HEK293 (cell line): ENCODE results near the gene HOXC10.

Experiments used
- CTCF ChIA-PET: fragments of 350-600 bp; formaldehyde crosslinking; extraction: SDS; loops from one replicate; lab custom pipeline; 2021; ENCODE audit warnings: antibody characterized with exemption; lab: Yijun Ruan, JAX
- POLR2A ChIA-PET: fragments of 300-600 bp; formaldehyde crosslinking; extraction: SDS; loops from one replicate; lab custom pipeline; 2020; ENCODE audit warnings: antibody characterized with exemption, inconsistent platforms; lab: Yijun Ruan, JAX
- H3K27ac ChIP-seq: fragments of 200-500 bp; sonication (Bioruptor generic); 2 replicates; pipeline ENCODE4 v1.5.1; 2014; ENCODE audit warnings: low read depth, low read length, control low read depth, inconsistent platforms; ENCODE audit errors: extremely low read depth
- H3K36me3 ChIP-seq, 2 experiments: fragments of 200-500 bp in 1 of 2; sonication (Bioruptor generic) in 1 of 2; 1 replicate in 1 of 2; 2 replicates in 1 of 2; pipeline ENCODE4 v1.5.1; 2014 to 2017; ENCODE audit warnings: inconsistent platforms in 2 of 2, low read length in 2 of 2; ENCODE audit not compliant: control insufficient read depth in 2 of 2, insufficient read depth in 1 of 2
- H3K4me1 ChIP-seq: fragments of 200-500 bp; sonication (Bioruptor generic); 2 replicates; pipeline ENCODE4 v1.5.1; 2014; ENCODE audit warnings: mild to moderate bottlenecking, low read length, inconsistent platforms; ENCODE audit not compliant: control insufficient read depth, insufficient read depth
- H3K4me3 ChIP-seq: 2 replicates; pipeline ENCODE4 v1.5.1; 2011; ENCODE audit warnings: low read depth, mild to moderate bottlenecking, control low read depth, low read length, moderate library complexity
- H3K9me3 ChIP-seq: fragments of 200-500 bp; sonication (Bioruptor generic); 2 replicates; pipeline ENCODE4 v1.5.1; 2014; ENCODE audit warnings: low read depth, low read length, inconsistent platforms; ENCODE audit not compliant: control insufficient read depth, insufficient read depth
- GLIS1 ChIP-seq: fragments of 450-650 bp; formaldehyde crosslinking; IDR thresholded peaks from 2 replicates; pipeline ENCODE4 v1.5.1; 2016; ENCODE audit warnings: missing biosample characterization, missing genetic modification characterization
- PRDM1 ChIP-seq: fragments of 450-650 bp; formaldehyde crosslinking; IDR thresholded peaks from 2 replicates; pipeline ENCODE4; 2016; ENCODE audit warnings: missing biosample characterization, missing genetic modification characterization
- PRDM2 ChIP-seq: fragments of 450-650 bp; formaldehyde crosslinking; IDR thresholded peaks from 2 replicates; pipeline ENCODE4 v1.5.1; 2016; ENCODE audit warnings: missing biosample characterization, missing genetic modification characterization, borderline replicate concordance
- SCRT2 ChIP-seq: fragments of 450-650 bp; formaldehyde crosslinking; IDR thresholded peaks from 2 replicates; pipeline ENCODE4 v1.5.1; 2016; ENCODE audit warnings: missing biosample characterization, missing genetic modification characterization
- SP3 ChIP-seq: fragments of 450-650 bp; formaldehyde crosslinking; IDR thresholded peaks from 2 replicates; pipeline ENCODE4 v1.5.1; 2016; ENCODE audit warnings: missing biosample characterization, missing genetic modification characterization
- SP7 ChIP-seq: fragments of 450-650 bp; formaldehyde crosslinking; IDR thresholded peaks from 2 replicates; pipeline ENCODE4 v1.5.1; 2016; ENCODE audit warnings: missing biosample characterization, missing genetic modification characterization
- TRIM28 ChIP-seq: IDR thresholded peaks from 2 replicates; pipeline ENCODE4 v1.6.1; 2011; ENCODE audit warnings: low read length, control low read depth, borderline replicate concordance
- ZBTB20 ChIP-seq: fragments of 450-650 bp; formaldehyde crosslinking; IDR thresholded peaks from 2 replicates; pipeline ENCODE4 v1.5.1; 2016; ENCODE audit warnings: missing biosample characterization, missing genetic modification characterization
- ZNF214 ChIP-seq: fragments of 450-650 bp; formaldehyde crosslinking; IDR thresholded peaks from 2 replicates; pipeline ENCODE4 v1.5.1; 2017; ENCODE audit warnings: missing biosample characterization, mild to moderate bottlenecking, missing genetic modification characterization, borderline replicate concordance
- ZNF341 ChIP-seq: fragments of 450-650 bp; formaldehyde crosslinking; IDR thresholded peaks from 2 replicates; pipeline ENCODE4; 2016; ENCODE audit warnings: low read depth, missing biosample characterization, missing genetic modification characterization
- ZNF391 ChIP-seq: fragments of 450-650 bp; formaldehyde crosslinking; IDR thresholded peaks from 2 replicates; pipeline ENCODE4 v1.5.1; 2016; ENCODE audit warnings: low read depth, missing biosample characterization, missing genetic modification characterization, borderline replicate concordance
- ZNF621 ChIP-seq: fragments of 450-650 bp; formaldehyde crosslinking; IDR thresholded peaks from 2 replicates; pipeline ENCODE4 v1.5.1; 2017; ENCODE audit warnings: missing biosample characterization, missing genetic modification characterization
- ZNF629 ChIP-seq: fragments of 450-650 bp; formaldehyde crosslinking; IDR thresholded peaks from 2 replicates; pipeline ENCODE4 v1.5.1; 2017; ENCODE audit warnings: missing biosample characterization, missing genetic modification characterization
- ZNF701 ChIP-seq: fragments of 450-650 bp; formaldehyde crosslinking; IDR thresholded peaks from 2 replicates; pipeline ENCODE4 v1.5.1; 2016; ENCODE audit warnings: missing biosample characterization, missing genetic modification characterization
- ZXDB ChIP-seq: fragments of 450-650 bp; formaldehyde crosslinking; IDR thresholded peaks from 2 replicates; pipeline ENCODE4 v1.5.1; 2016; ENCODE audit warnings: missing biosample characterization, missing genetic modification characterization
- TF ChIP-seq, protein P1 (sequence below): fragments of 450-650 bp; formaldehyde crosslinking; IDR thresholded peaks from 2 replicates; pipeline ENCODE4 v1.5.1; 2016; ENCODE audit warnings: missing biosample characterization, missing genetic modification characterization, low read depth
- TF ChIP-seq, protein P2 (sequence below): fragments of 450-650 bp; formaldehyde crosslinking; IDR thresholded peaks from 2 replicates; pipeline ENCODE4 v1.5.1; 2016; ENCODE audit warnings: missing biosample characterization, missing genetic modification characterization
- TF ChIP-seq, protein P3 (sequence below): fragments of 450-650 bp; IDR thresholded peaks from 2 replicates; pipeline ENCODE4 v1.5.1; 2018; ENCODE audit warnings: missing biosample characterization, missing genetic modification characterization
- TF ChIP-seq, protein P4 (sequence below): fragments of 450-650 bp; formaldehyde crosslinking; IDR thresholded peaks from 2 replicates; pipeline ENCODE4 v1.5.1; 2016; ENCODE audit warnings: missing biosample characterization, missing genetic modification characterization, low read depth

The HOXC10 gene

DNA sequence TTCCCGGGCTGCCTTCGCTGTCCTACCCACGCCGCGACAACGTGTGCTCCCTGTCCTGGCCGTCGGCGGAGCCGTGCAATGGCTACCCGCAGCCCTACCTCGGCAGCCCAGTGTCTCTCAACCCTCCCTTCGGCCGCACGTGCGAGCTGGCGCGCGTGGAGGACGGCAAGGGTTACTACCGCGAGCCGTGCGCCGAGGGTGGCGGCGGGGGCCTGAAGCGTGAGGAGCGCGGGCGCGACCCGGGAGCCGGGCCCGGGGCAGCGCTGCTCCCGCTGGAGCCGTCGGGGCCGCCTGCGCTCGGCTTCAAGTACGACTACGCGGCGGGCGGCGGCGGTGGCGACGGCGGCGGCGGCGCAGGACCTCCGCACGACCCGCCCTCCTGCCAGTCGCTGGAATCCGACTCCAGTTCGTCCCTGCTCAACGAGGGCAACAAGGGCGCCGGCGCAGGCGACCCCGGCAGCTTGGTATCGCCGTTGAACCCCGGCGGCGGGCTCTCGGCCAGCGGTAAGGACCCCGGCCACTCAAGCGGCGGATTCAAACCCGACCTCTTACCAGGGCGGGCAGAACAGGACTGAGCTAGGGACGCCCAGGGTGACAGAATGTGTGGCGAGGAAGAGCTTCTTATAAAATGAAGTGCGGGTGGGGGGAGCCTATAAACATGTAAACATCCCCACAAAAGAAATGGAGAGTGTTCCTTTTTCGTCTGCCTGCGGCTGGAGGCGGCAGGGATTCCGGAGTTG is 29.7 kb upstream of the HOXC10 start:
- Histone ChIP-seq H3K27ac (peak overlapping the region; percentile 48; the same call in 1 of the 2 replicates), H3K9me3 (no peaks in the 10 kb centered on the region), H3K4me1 (peaks cover 5% of the 10 kb centered on the region; the same call in 1 of the 2 replicates), H3K36me3 (no peaks in the 10 kb centered on the region), H3K4me3 (no peak overlapping the region)
- POLR2A ChIA-PET, result no interaction called here
- CTCF ChIA-PET, result interaction anchor here (0.8 to 1.2 kb wide), 3 partner anchors 198 to 259 kb away, joined by 3 to 4 read pairs (median 3); no protein-coding TSS in a partner anchor
- TF ChIP-seq SP7 (tag by site-specific recombination) (no peak), GLIS1 (tag by site-specific recombination) (no peak), ZXDB (tag by site-specific recombination) (no peak), SP3 (tag by site-specific recombination) (no peak), TRIM28 (no peak), ZNF214 (no peak), ZNF341 (tag by site-specific recombination) (no peak), ZNF391 (tag by site-specific recombination) (no peak), ZNF629 (tag by site-specific recombination) (no peak), ZNF621 (tag by site-specific recombination) (no peak), ZNF701 (no peak)
- TF ChIP-seq, protein P1, sequence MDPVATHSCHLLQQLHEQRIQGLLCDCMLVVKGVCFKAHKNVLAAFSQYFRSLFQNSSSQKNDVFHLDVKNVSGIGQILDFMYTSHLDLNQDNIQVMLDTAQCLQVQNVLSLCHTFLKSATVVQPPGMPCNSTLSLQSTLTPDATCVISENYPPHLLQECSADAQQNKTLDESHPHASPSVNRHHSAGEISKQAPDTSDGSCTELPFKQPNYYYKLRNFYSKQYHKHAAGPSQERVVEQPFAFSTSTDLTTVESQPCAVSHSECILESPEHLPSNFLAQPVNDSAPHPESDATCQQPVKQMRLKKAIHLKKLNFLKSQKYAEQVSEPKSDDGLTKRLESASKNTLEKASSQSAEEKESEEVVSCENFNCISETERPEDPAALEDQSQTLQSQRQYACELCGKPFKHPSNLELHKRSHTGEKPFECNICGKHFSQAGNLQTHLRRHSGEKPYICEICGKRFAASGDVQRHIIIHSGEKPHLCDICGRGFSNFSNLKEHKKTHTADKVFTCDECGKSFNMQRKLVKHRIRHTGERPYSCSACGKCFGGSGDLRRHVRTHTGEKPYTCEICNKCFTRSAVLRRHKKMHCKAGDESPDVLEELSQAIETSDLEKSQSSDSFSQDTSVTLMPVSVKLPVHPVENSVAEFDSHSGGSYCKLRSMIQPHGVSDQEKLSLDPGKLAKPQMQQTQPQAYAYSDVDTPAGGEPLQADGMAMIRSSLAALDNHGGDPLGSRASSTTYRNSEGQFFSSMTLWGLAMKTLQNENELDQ (tag by site-specific recombination), result no peak
- TF ChIP-seq, protein P2, sequence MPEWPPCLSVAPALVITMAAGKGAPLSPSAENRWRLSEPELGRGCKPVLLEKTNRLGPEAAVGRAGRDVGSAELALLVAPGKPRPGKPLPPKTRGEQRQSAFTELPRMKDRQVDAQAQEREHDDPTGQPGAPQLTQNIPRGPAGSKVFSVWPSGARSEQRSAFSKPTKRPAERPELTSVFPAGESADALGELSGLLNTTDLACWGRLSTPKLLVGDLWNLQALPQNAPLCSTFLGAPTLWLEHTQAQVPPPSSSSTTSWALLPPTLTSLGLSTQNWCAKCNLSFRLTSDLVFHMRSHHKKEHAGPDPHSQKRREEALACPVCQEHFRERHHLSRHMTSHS (tag by site-specific recombination), result no peak
- TF ChIP-seq, protein P3, sequence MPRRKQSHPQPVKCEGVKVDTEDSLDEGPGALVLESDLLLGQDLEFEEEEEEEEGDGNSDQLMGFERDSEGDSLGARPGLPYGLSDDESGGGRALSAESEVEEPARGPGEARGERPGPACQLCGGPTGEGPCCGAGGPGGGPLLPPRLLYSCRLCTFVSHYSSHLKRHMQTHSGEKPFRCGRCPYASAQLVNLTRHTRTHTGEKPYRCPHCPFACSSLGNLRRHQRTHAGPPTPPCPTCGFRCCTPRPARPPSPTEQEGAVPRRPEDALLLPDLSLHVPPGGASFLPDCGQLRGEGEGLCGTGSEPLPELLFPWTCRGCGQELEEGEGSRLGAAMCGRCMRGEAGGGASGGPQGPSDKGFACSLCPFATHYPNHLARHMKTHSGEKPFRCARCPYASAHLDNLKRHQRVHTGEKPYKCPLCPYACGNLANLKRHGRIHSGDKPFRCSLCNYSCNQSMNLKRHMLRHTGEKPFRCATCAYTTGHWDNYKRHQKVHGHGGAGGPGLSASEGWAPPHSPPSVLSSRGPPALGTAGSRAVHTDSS, result no peak

GRCh38 chr12:53955776-53956250 is 29.1 kb upstream of the HOXC10 start:
- ChIA-PET POLR2A (no interaction called here), CTCF (interaction anchor here (0.8 kb wide), 1 partner anchor 246 kb away, joined by 3 read pairs; no protein-coding TSS in a partner anchor)
- H3K4me3 ChIP-seq, result no peak overlapping the region
- H3K4me1 ChIP-seq, result peaks cover 5% of the 10 kb centered on the region; the same call in 1 of the 2 replicates
- H3K9me3 ChIP-seq, result no peaks in the 10 kb centered on the region
- H3K27ac ChIP-seq, result no peak overlapping the region
- no peaks in the 10 kb centered on the region for H3K36me3 ChIP-seq
- peak; percentile 77 for TF ChIP-seq PRDM1 (tag by site-specific recombination)
- no peak for TF ChIP-seq ZBTB20 (tag by site-specific recombination)
- TF ChIP-seq PRDM2 (tag by site-specific recombination), result no peak
- TF ChIP-seq, protein P4, sequence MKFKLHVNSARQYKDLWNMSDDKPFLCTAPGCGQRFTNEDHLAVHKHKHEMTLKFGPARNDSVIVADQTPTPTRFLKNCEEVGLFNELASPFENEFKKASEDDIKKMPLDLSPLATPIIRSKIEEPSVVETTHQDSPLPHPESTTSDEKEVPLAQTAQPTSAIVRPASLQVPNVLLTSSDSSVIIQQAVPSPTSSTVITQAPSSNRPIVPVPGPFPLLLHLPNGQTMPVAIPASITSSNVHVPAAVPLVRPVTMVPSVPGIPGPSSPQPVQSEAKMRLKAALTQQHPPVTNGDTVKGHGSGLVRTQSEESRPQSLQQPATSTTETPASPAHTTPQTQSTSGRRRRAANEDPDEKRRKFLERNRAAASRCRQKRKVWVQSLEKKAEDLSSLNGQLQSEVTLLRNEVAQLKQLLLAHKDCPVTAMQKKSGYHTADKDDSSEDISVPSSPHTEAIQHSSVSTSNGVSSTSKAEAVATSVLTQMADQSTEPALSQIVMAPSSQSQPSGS (tag by site-specific recombination), result no peak
- TF ChIP-seq SCRT2 (tag by site-specific recombination), result no peak
